Vagina (tissue), 2 donors: ENCODE measurements around the gene PTGIS. TPM values are rescaled to one million over a fixed set of nuclear protein-coding genes. Genes with fewer than 3 reads are reported as not detected.

Experiments
- DNase-seq, 2 donors: peaks; one replicate each; pipeline ENCODE4 v3.0.0-alpha.2; 2017; ENCODE audit errors: extremely low spot score in 2 of 2
- H3K27ac ChIP-seq: fragments of 200-600 bp; sonication (generic); one replicate; pipeline ENCODE4 v1.5.1; 2019
- H3K27me3 ChIP-seq: fragments of 200-600 bp; sonication (generic); one replicate; pipeline ENCODE4 v1.5.1; 2019
- H3K36me3 ChIP-seq, 2 donors: fragments of 200-600 bp; sonication (generic); one replicate each; pipeline ENCODE4 v1.5.1; 2017 to 2019
- H3K4me1 ChIP-seq: fragments of 200-600 bp; sonication (generic); one replicate; pipeline ENCODE4 v1.5.1; 2019
- H3K4me3 ChIP-seq, 2 donors: fragments of 200-600 bp; sonication (generic); 1 replicate in 1 of 2; 2 replicates in 1 of 2; pipeline ENCODE4 v1.5.1; 2016 to 2019
- H3K9me3 ChIP-seq: fragments of 200-600 bp; sonication (generic); one replicate; pipeline ENCODE4 v1.5.1; 2019
- POLR2A ChIP-seq, 2 donors: fragments of 450-650 bp; IDR thresholded peaks; one replicate each; pipeline ENCODE4 v1.6.1; 2017; ENCODE audit warnings: antibody characterized with exemption in 2 of 2, mild to moderate bottlenecking in 2 of 2, moderate library complexity in 2 of 2
- POLR2AphosphoS5 ChIP-seq, 2 donors: sonication (generic); formaldehyde crosslinking; IDR thresholded peaks; one replicate each; pipeline ENCODE4 v1.9.0; 2017; ENCODE audit warnings: antibody characterized with exemption in 2 of 2, mild to moderate bottlenecking in 2 of 2, low read depth in 1 of 2; ENCODE audit not compliant: insufficient read depth in 1 of 2
- intact Hi-C: fragments of 100-400 bp; cut with DNase I; formaldehyde crosslinking; loops from one replicate; pipeline ENCODE4 v1.15.1; 2023
- total RNA-seq: library from RNA; depleted of rRNA; stranded (reverse); fragments of >200 nt; gene quantifications from one replicate; pipeline ENCODE4 v1.2.3, GENCODE V29; 2016
- TF ChIP-seq, protein P1 (sequence below), 3 experiments: fragments of 450-650 bp in 2 of 3; fragments of 200-600 bp in 1 of 3; sonication (generic) in 1 of 3; IDR thresholded peaks; one replicate each; pipeline ENCODE4 v1.5.1; 2017 to 2019; ENCODE audit warnings: antibody characterized with exemption in 3 of 3, mild to moderate bottlenecking in 2 of 3, moderate library complexity in 2 of 3

Gene PTGIS
- total RNA-seq, 1 donor from 2014 or later: 51.1 TPM

DNA sequence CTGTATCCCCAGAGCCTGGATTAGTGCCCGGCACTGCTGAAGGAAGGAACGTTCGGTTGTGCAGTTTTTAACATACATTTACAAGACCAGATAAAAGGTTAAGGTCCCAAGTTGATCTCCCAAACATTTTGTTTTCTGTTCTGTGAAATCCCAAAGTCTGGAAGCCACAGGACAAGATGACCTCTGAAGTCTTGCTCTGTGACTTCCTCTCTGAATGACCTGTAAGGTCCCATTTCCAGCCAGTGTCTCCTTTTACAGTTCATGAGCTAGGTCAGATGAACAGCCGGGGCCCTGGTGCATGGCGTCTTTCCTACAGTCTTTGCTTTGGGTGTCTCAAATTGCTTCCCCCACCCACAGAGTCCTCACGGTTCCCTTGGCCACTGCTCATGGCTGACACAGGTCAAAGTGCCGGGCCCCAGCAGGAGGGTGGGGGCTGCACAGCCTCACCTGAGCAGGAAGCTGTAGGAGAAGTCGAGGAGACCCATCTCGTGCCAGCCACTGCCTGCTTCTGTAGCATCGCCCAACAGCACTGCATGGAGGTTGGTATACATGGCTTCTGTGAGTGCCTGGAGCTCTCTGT, 24.0 kb downstream of the PTGIS start:
- Histone ChIP-seq H3K36me3 (peaks cover 0 to 17% of the 10 kb centered on the region in 2 donors), H3K9me3 (no peaks in the 10 kb centered on the region), H3K4me3 (no peak overlapping the region), H3K27me3 (no peaks in the 10 kb centered on the region), H3K27ac (peak overlapping the region; percentile 30), H3K4me1 (no peaks in the 10 kb centered on the region)
- TF ChIP-seq, protein P1, sequence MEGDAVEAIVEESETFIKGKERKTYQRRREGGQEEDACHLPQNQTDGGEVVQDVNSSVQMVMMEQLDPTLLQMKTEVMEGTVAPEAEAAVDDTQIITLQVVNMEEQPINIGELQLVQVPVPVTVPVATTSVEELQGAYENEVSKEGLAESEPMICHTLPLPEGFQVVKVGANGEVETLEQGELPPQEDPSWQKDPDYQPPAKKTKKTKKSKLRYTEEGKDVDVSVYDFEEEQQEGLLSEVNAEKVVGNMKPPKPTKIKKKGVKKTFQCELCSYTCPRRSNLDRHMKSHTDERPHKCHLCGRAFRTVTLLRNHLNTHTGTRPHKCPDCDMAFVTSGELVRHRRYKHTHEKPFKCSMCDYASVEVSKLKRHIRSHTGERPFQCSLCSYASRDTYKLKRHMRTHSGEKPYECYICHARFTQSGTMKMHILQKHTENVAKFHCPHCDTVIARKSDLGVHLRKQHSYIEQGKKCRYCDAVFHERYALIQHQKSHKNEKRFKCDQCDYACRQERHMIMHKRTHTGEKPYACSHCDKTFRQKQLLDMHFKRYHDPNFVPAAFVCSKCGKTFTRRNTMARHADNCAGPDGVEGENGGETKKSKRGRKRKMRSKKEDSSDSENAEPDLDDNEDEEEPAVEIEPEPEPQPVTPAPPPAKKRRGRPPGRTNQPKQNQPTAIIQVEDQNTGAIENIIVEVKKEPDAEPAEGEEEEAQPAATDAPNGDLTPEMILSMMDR (IDR thresholded peaks at IDR 0.05): no peak
- TF ChIP-seq POLR2AphosphoS5 (IDR thresholded peaks at IDR 0.05; ENCODE audit: insufficient read depth in 1 of 2, low read depth in 1 of 2) (no peak), POLR2A (IDR thresholded peaks at IDR 0.05) (no peak)
- intact Hi-C loops: loop anchor here (2.0 to 10.0 kb wide), 2 partner anchors 65 to 301 kb away; no protein-coding TSS in a partner anchor
- DNase-seq: no peak

DNA sequence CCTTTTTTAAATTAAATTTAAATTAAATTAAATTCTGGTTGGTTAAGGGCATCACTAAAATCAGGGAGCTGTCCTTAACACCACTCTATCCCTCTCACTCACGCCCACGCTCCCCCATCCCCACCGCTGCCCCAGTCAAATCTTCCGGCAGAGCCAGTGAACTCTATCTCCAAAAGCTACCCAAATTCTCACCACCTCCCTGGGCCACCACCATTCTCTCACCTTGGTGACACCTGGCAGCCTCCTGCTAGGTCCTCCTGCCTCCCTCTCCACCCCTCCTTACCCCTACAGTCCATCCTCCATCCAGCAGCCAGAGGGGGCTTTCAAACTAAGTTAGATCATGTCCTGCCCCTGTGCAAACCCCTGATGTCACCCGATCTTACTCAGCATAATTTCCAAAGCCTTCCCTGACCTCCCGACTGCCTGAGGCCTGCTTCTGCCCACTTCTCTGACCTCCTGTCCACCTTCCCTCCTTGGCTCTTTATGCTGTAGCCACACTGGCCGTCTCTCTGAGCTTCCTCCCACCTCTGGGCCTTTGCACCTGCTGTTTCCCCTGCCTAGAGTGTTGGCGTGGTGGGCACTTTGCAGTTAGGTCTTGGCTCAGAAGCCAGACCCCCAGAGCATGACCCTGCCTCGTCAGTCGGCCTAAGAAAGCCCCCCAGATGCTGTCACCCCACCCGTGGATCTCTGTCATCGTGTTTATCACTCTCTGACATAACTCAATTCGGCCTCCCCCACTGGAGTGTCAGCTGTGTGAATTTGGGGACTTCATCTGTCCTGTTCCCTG, 24.7 kb downstream of the PTGIS start:
- Histone ChIP-seq H3K27ac (peak overlapping the region; percentile 30), H3K9me3 (no peaks in the 10 kb centered on the region), H3K27me3 (no peaks in the 10 kb centered on the region), H3K36me3 (peaks cover 0 to 22% of the 10 kb centered on the region in 2 donors), H3K4me1 (no peaks in the 10 kb centered on the region), H3K4me3 (no peak overlapping the region)
- no peak for DNase-seq
- TF ChIP-seq POLR2AphosphoS5 (IDR thresholded peaks at IDR 0.05; ENCODE audit: insufficient read depth in 1 of 2, low read depth in 1 of 2) (no peak), POLR2A (IDR thresholded peaks at IDR 0.05) (no peak)
- TF ChIP-seq, protein P1 (IDR thresholded peaks at IDR 0.05): no peak
- intact Hi-C loops: loop anchor here (2.0 to 10.0 kb wide), 2 partner anchors 66 to 302 kb away; no protein-coding TSS in a partner anchor

DNA sequence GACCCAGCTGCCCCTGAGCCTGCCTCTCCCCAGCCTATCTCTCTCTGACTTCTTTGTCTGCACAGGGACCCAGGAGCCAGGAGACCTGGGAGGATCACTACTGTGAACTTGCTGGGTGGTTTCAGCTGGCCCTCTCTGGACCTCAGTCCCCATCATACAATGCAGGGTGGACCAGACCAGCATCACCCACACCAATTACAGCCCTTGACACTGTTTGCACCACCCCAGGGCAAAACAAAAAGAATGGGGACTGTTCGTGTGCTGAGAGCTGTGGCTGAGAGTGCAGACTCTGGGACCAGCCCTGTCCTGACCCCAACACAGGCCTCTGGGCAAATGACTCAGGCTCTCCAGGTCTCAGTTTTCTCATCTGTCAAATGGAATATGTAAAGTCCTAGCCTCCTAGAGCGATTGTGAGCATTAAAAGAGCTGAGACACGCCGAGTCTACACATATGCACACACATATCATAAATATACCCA, 25.4 kb downstream of the PTGIS start:
- peaks cover 0 to 22% of the 10 kb centered on the region in 2 donors for H3K36me3 ChIP-seq
- peak overlapping the region; percentile 5 for H3K27ac ChIP-seq
- no peak for DNase-seq
- no peaks in the 10 kb centered on the region for H3K27me3 ChIP-seq
- H3K4me3 ChIP-seq: no peak overlapping the region
- H3K9me3 ChIP-seq: no peaks in the 10 kb centered on the region
- TF ChIP-seq, protein P1 (IDR thresholded peaks at IDR 0.05): no peak
- intact Hi-C loops: loop anchor here (2.0 to 10.0 kb wide), 2 partner anchors 66 to 302 kb away; no protein-coding TSS in a partner anchor
- H3K4me1 ChIP-seq: no peaks in the 10 kb centered on the region

DNA sequence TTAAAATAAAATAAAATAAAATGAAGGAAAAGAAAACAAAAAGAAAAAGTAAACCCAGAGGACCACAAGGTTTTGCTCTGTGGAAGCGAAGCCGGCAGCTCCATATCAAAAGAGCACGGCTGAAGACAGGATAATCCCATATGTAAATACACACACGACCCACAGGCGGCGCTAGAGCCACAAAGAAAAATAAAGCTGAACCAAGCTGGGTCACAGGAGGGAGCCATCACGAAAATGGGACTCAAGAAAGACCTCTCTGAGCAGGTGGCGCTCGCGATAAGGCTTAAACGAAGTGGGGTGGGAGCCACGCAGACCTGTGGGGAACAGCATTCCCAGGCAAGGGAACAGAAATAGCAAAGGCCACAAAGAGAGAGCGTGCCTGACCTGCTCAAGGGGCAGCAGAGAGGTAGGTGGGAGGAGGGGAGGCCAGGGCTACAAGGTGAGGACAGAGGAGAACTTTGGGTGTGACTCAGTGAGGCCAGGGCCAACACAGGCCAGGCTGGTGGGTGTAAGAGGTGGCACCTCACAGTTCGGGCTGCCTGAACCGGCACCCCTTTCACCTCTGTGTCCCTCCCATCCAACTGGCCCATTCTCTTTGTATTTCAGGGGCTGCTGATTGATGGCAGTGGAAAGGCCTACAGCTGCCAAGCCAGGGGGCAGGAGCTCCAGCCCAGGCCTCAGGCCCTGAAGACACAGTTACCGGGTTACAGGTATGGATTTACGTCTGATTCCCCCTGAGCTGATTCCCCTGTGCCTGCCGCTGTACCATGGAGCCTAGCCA, 26.0 kb downstream of the PTGIS start:
- Histone ChIP-seq H3K4me3 (no peak overlapping the region), H3K4me1 (no peaks in the 10 kb centered on the region), H3K27me3 (no peaks in the 10 kb centered on the region), H3K9me3 (no peaks in the 10 kb centered on the region), H3K36me3 (peaks cover 0 to 22% of the 10 kb centered on the region in 2 donors), H3K27ac (peak overlapping the region; percentile 5)
- TF ChIP-seq, protein P1 (IDR thresholded peaks at IDR 0.05): peak in 2 of 3 experiments; percentile 72 to 95
- TF ChIP-seq POLR2AphosphoS5 (IDR thresholded peaks at IDR 0.05; ENCODE audit: insufficient read depth in 1 of 2, low read depth in 1 of 2) (no peak), POLR2A (IDR thresholded peaks at IDR 0.05) (no peak)
- intact Hi-C loops: loop anchor here (2.0 to 10.0 kb wide), 2 partner anchors 67 to 303 kb away; no protein-coding TSS in a partner anchor
- DNase-seq: no peak
